T-helper 2 cell (primary cell): Measurements from ENCODE around the gene CELF4.
"Not testable (repeated sequence)": the region's sequence is repeated elsewhere in the genome, so short reads cannot be mapped to it uniquely, and the experiment has no call there.

Source experiments
- DNase-seq, 5 experiments: peaks; one replicate each; pipeline versions ENCODE4 v3.0.0 to v3.0.0-alpha.2; 2012 to 2022

CELF4 gene

GRCh38 chr18:37385846-37386778 lies 179.5 kb downstream of the CELF4 start:
- peak in 1 of 5 experiments; percentile 11 for DNase-seq

- DNase-seq: no peak
Observed at GRCh38 chr18:37383846-37384595, 181.6 kb downstream of the CELF4 start.

- DNase-seq: no peak
Observed at GRCh38 chr18:37383036-37383785, 182.4 kb downstream of the CELF4 start.

GRCh38 chr18:37381554-37381953 lies 184.0 kb downstream of the CELF4 start:
- DNase-seq: no peak

- DNase-seq: no peak
Observed at GRCh38 chr18:37380546-37381110, 185.0 kb downstream of the CELF4 start.

GRCh38 chr18:37378336-37379010 lies 187.1 kb downstream of the CELF4 start:
- no peak for DNase-seq

- DNase-seq: no peak
Observed at GRCh38 chr18:37375181-37375580, 190.4 kb downstream of the CELF4 start.

- no peak for DNase-seq
Observed at GRCh38 chr18:37368110-37368954, 197.3 kb downstream of the CELF4 start.

GRCh38 chr18:37364237-37364636 lies 201.4 kb downstream of the CELF4 start:
- no peak for DNase-seq

- no peak for DNase-seq
Observed at GRCh38 chr18:37362158-37362890, 203.3 kb downstream of the CELF4 start.

- no peak for DNase-seq
Observed at GRCh38 chr18:37361335-37362157, 204.1 kb downstream of the CELF4 start.

GRCh38 chr18:37358061-37358460 lies 207.5 kb downstream of the CELF4 start:
- not testable (repeated sequence) for DNase-seq

GRCh38 chr18:37355772-37356171 lies 209.8 kb downstream of the CELF4 start:
- DNase-seq: no peak

- DNase-seq: no peak
Observed at GRCh38 chr18:37351110-37351509, 214.5 kb downstream of the CELF4 start.

GRCh38 chr18:37348729-37349128 lies 216.9 kb downstream of the CELF4 start:
- no peak for DNase-seq

- DNase-seq: no peak
Observed at GRCh38 chr18:37346048-37346447, 219.6 kb downstream of the CELF4 start.

- DNase-seq: no peak
Observed at GRCh38 chr18:37343542-37343851, 222.1 kb downstream of the CELF4 start.

- DNase-seq: no peak
Observed at GRCh38 chr18:37341473-37342086, 224.0 kb downstream of the CELF4 start.

GRCh38 chr18:37341016-37341415 lies 224.6 kb downstream of the CELF4 start:
- DNase-seq: no peak
